ENCODE data around the gene ASCL5.

GRCh38 chr1:201155354-201155753 is 28.4 kb upstream of the ASCL5 start:
- TF ChIP-seq CTCF (IDR thresholded peaks at IDR 0.05): no peak
- TF ChIP-seq POLR2AphosphoS5 (IDR thresholded peaks at IDR 0.05): no peak
